Colonic mucosa (tissue), 4 donors: ENCODE data around the gene DNAAF6. TPM values are rescaled to one million over a fixed set of nuclear protein-coding genes. Genes with fewer than 3 reads are reported as not detected.
"Not testable (repeated sequence)": the region's sequence is repeated elsewhere in the genome, so short reads cannot be mapped to it uniquely, and the experiment has no call there.

Source experiments
- DNase-seq: peaks from one replicate; pipeline ENCODE4 v3.0.0-alpha.2; 2020
- H3K27ac ChIP-seq: fragments of 200-600 bp; one replicate; pipeline ENCODE4 v1.8.0; 2021
- H3K27me3 ChIP-seq: fragments of 200-600 bp; one replicate; pipeline ENCODE4 v1.8.0; 2021
- H3K36me3 ChIP-seq: fragments of 200-600 bp; one replicate; pipeline ENCODE4 v1.8.0; 2021
- H3K4me1 ChIP-seq: fragments of 200-600 bp; one replicate; pipeline ENCODE4 v1.8.0; 2021; ENCODE audit warnings: mild to moderate bottlenecking
- H3K4me3 ChIP-seq: fragments of 200-600 bp; one replicate; pipeline ENCODE4 v1.8.0; 2021
- H3K9ac ChIP-seq, 2 donors: one replicate each; pipeline ENCODE4 v1.7.0; 2013; ENCODE audit warnings: control low read depth in 2 of 2, low read depth in 2 of 2, low read length in 2 of 2
- H3K9me3 ChIP-seq: fragments of 200-600 bp; one replicate; pipeline ENCODE4 v1.8.0; 2021
- intact Hi-C: fragments of 100-400 bp; cut with DNase I; formaldehyde crosslinking; loops from one replicate; pipeline ENCODE4 v1.14.1; 2022
- total RNA-seq, 2 donors: library from RNA; stranded (reverse); fragmentation: NEBNext Ultra II Directional in 1 of 2; extraction: Animal tissue kit (Norgen Biotek cat#: 25700) in 1 of 2; gene quantifications; one replicate each; pipeline ENCODE4 v1.2.1, GENCODE V29; 2021
- TF ChIP-seq, protein P1 (sequence below): fragments of 200-600 bp; IDR thresholded peaks from one replicate; pipeline ENCODE4 v1.8.0; 2022; ENCODE audit warnings: antibody characterized with exemption, mild to moderate bottlenecking
- donor health status: healthy.
- donor health status: DM: no; HTN: no; CAD: no.
- donor health status: DM: no; HTN: no; CAD: no.

Gene DNAAF6
- not detected for total RNA-seq

GRCh38 chrX:107205770-107206696, at the start of gene DNAAF6, which contains the start of gene NUP62CL:
DNAAF6 (plus strand) TSS chrX:107206611; CDS start chrX:107212876, 6,265 bp downstream.
NUP62CL (minus strand) TSS chrX:107206433; CDS start chrX:107175146, 31,287 bp downstream.
- no peaks in the 10 kb centered on the region for H3K36me3 ChIP-seq
- no peaks in the 10 kb centered on the region for H3K27me3 ChIP-seq
- peak; percentile 75 for DNase-seq
- no peak within 1 kb of the TSS for H3K27ac ChIP-seq
- no peaks in the 10 kb centered on the region for H3K4me1 ChIP-seq
- H3K9me3 ChIP-seq, result no peaks in the 10 kb centered on the region
- H3K9ac ChIP-seq, result peak within 1 kb of the TSS; percentile 19 to 24
- peak within 1 kb of the TSS; percentile 32 for H3K4me3 ChIP-seq
- intact Hi-C loops, result no loop called here
- TF ChIP-seq, protein P1, sequence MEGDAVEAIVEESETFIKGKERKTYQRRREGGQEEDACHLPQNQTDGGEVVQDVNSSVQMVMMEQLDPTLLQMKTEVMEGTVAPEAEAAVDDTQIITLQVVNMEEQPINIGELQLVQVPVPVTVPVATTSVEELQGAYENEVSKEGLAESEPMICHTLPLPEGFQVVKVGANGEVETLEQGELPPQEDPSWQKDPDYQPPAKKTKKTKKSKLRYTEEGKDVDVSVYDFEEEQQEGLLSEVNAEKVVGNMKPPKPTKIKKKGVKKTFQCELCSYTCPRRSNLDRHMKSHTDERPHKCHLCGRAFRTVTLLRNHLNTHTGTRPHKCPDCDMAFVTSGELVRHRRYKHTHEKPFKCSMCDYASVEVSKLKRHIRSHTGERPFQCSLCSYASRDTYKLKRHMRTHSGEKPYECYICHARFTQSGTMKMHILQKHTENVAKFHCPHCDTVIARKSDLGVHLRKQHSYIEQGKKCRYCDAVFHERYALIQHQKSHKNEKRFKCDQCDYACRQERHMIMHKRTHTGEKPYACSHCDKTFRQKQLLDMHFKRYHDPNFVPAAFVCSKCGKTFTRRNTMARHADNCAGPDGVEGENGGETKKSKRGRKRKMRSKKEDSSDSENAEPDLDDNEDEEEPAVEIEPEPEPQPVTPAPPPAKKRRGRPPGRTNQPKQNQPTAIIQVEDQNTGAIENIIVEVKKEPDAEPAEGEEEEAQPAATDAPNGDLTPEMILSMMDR, result no peak

DNA sequence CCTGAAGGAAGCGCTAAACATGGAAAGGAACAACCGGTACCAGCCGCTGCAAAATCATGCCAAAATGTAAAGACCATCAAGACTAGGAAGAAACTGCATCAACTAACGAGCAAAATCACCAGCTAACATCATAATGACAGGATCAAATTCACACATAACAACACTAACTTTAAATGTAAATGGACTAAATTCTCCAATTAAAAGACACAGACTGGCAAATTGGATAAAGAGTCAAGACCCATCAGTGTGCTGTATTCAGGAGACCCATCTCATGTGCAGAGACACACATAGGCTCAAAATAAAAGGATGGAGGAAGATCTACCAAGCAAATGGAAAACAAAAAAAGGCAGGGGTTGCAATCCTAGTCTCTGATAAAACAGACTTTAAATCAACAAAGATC, 48.8 kb upstream of the DNAAF6 start:
- H3K27me3 ChIP-seq, H3K4me3 ChIP-seq, H3K9ac ChIP-seq, H3K4me1 ChIP-seq, H3K36me3 ChIP-seq, H3K27ac ChIP-seq, H3K9me3 ChIP-seq, intact Hi-C loops, DNase-seq: not testable (repeated sequence)

DNA sequence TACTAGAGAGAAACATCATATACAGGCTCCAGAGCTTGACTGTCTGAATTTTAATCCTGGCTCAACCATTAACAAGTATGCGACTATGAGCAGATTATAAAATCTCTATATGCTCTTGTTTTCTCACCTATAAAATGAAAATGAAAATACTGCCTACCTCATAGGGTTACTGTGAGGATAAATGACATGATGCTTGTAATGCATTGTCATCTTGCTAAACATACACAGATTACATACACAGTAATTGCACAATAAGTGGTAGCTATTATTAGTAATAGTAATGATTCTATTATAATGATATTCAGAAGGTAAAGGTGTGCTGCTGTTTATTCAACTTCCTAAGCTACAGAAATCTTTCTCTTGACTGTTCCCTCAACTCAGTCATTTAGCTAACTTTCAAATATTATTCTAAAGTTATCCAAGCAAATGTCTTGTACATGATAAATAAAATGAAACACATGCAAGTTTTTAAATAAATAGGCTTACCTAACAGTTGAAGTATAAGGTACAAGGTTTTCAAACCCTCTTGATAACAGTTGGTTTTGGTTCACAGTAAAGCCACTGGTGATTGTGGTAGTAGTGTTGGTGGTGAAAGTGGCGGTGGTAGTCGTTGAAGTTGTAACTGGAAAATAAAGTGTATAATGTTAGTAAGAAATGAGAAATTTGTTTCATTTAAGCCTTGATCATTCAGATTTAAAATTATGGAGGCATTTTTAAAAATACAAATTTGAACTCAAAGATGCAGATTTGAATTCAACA, 39.1 kb upstream of the DNAAF6 start:
- Histone ChIP-seq H3K27me3 (no peaks in the 10 kb centered on the region), H3K4me3 (no peak overlapping the region), H3K9me3 (no peaks in the 10 kb centered on the region), H3K36me3 (no peaks in the 10 kb centered on the region), H3K9ac (no peak overlapping the region), H3K4me1 (no peaks in the 10 kb centered on the region), H3K27ac (no peak overlapping the region)
- DNase-seq, result no peak
- TF ChIP-seq, protein P1, result no peak
- intact Hi-C loops, result no loop called here

- Histone ChIP-seq H3K9ac (no peak overlapping the region), H3K9me3 (no peaks in the 10 kb centered on the region), H3K4me1 (no peaks in the 10 kb centered on the region), H3K4me3 (no peak overlapping the region), H3K27me3 (no peaks in the 10 kb centered on the region), H3K36me3 (no peaks in the 10 kb centered on the region), H3K27ac (no peak overlapping the region)
- intact Hi-C loops, result no loop called here
- no peak for DNase-seq
- TF ChIP-seq, protein P1, result no peak
Measured at GRCh38 chrX:107168257-107168656, 38.2 kb upstream of the DNAAF6 start.

GRCh38 chrX:107168712-107169111, 37.7 kb upstream of the DNAAF6 start:
- no peak for DNase-seq
- TF ChIP-seq, protein P1, result no peak
- Histone ChIP-seq H3K4me3 (no peak overlapping the region), H3K4me1 (no peaks in the 10 kb centered on the region), H3K27me3 (no peaks in the 10 kb centered on the region), H3K9ac (no peak overlapping the region), H3K9me3 (no peaks in the 10 kb centered on the region), H3K36me3 (no peaks in the 10 kb centered on the region), H3K27ac (no peak overlapping the region)
- intact Hi-C loops, result no loop called here
